HG02678 (cell line): ENCODE data around the gene SYNGR1.
A peak's percentile ranks its signal among the peaks of the same experiment; 100 is the strongest.

ENCODE experiments used
- ATAC-seq: cut with Tn5 transposase; IDR thresholded peaks from one replicate; pipeline ENCODE4 v1.9.1; 2021; ENCODE audit warnings: mild to moderate bottlenecking, moderate library complexity; ENCODE audit not compliant: unreplicated experiment

Gene SYNGR1, protein sequence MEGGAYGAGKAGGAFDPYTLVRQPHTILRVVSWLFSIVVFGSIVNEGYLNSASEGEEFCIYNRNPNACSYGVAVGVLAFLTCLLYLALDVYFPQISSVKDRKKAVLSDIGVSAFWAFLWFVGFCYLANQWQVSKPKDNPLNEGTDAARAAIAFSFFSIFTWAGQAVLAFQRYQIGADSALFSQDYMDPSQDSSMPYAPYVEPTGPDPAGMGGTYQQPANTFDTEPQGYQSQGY

DNA sequence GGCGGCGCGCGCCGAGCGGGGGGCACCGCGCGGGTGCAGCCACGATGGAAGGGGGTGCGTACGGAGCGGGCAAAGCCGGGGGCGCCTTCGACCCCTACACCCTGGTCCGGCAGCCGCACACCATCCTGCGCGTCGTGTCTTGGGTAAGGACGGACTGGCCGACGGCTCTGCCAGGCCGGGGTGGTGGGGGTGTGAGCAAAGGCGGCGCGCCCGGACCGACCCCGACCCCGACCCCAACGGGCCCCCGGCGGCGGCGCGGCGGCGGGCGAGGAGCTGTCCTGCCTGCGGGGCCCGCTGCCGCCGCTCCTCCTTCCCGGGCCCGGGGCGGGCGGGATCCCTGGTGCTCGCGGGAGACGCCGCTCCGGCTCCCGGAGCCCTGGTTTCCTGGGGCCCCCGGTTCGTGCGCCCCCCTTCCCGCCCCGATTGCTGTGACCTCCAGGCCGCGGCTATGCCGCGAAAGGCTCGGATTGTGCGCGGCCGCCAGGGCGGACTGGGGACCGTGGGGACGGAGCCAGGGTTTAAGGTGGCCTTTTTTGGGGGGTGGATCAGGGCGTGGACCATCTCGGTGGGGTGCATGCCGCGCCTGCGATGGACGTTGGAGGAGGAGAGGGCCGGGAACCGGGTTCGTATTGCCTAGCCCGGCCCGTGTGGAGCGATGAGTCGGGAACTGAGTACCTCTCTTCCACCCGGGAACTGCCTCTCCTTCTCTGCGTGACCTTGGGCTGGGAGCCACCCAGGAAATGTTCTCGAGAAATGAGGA lies at the start of gene SYNGR1:
Gene SYNGR1, plus strand, starts transcription at position 25 of the 760 bp plus-strand sequence. Its CDS starts 20 bp downstream, at position 45.
- peak; percentile 4 for ATAC-seq

DNA sequence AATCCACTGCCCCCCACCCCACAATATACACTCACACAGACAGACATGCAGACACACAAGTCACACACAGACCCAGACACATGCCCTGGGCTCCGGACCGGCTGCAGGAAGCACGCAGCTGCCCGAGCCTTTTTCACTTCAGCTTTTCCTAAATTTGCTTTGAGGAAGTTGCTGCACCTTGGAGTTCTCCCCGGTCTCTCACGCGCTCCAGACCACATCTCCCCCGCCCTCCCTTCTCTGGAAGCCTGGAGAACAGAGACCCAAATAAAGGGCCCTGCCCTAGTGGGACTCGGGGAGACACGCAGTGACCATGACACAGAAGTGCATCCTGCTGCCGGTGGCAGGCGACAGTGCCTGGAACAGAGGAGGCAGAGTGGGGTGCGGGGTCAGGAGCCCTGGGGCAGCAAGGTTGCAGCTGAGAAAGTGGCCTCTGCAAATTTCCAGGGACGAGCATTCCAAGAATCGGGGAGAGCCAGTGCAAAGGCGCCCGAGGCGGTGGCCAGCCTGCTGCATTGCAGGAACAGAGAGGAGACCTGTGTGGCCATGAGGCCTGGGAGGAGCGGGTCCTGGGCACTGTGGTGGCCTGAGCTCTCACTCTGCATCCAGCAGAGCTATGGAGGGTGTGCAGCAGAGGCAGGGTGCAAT lies 49.5 kb upstream of the SYNGR1 start:
- no peak for ATAC-seq

DNA sequence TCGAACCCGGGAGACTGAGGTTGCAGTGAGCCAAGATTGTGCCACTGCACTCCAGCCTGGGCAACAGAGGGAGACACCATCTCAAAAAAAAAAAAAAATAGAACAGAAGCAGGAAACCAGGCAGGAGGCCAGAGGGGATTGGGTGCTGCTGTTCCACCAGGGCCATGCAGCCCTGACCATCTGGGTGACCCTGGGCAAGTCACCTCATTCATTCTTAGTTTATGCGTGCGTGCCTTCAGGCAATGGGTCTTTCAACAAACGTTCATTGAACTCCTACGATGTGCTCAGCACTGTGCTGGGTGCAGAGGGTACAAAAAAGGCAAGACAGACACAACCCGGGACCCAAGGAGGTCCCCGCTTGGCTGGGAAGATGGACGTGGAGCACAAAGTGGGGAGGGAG lies 48.7 kb upstream of the SYNGR1 start:
- no peak for ATAC-seq

DNA sequence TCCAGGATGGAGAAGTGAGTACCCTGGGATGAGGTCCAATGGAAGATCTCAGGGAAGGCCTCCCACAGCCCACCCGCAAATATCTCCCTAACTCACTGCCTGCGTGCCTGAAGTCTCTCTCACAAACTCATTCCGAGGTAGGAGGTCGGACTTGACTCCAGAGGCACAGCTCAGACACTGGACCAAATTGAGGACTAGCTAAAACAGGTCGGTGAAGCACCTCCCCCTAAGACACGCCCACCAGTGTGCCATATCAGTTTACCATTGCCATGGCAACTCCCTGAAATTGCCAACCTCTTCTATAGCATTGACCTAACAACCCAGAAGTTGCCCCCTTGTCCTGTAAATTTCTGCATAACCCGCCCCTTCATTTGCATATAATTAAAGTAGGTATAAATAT lies 47.9 kb upstream of the SYNGR1 start:
- no peak for ATAC-seq

DNA sequence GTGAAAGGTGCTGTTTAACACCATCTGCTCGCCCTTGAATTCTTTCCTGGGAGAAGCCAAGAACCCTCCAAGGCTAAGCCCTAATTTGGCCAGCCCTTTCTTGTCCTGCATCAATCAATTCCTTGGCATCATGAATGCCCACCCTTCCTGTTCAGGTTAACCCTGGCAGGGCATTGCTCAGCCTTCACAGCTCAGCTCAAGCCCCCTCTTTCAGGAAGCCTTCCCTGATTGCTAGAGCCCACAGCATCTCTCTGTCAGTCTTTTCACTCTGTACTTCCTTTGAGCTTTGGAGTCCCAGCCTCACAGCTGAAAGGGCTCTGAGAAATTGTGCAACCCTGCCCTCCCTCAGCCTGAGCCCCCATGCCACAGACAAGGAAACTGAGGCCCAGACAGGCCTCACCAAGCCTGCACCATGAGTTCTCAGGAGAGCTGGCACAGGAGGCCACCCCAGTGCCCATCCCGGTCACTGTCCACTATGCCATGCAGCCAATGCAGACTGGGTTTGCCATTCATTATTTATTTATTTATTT lies 47.3 kb upstream of the SYNGR1 start:
- no peak for ATAC-seq

DNA sequence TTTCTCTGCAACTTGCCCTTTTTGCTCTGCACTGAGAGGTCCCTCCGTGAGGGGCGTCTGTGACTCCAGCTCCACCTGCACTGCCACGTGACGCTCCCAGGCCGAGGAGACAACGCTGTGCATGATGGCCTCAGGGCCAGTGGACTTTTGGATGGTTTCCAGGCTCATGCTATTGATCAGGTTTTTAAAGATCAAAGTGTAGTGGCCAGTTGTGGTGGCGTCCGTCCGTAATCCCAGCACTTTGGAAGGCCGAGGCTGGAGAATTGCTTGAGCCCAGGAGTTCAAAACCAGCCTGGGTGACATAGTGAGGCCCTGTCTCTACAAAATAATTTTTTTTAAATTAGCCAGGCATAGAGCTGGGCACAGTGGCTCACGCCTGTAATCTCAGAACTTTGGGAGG lies 46.4 kb upstream of the SYNGR1 start:
- ATAC-seq, result no peak

DNA sequence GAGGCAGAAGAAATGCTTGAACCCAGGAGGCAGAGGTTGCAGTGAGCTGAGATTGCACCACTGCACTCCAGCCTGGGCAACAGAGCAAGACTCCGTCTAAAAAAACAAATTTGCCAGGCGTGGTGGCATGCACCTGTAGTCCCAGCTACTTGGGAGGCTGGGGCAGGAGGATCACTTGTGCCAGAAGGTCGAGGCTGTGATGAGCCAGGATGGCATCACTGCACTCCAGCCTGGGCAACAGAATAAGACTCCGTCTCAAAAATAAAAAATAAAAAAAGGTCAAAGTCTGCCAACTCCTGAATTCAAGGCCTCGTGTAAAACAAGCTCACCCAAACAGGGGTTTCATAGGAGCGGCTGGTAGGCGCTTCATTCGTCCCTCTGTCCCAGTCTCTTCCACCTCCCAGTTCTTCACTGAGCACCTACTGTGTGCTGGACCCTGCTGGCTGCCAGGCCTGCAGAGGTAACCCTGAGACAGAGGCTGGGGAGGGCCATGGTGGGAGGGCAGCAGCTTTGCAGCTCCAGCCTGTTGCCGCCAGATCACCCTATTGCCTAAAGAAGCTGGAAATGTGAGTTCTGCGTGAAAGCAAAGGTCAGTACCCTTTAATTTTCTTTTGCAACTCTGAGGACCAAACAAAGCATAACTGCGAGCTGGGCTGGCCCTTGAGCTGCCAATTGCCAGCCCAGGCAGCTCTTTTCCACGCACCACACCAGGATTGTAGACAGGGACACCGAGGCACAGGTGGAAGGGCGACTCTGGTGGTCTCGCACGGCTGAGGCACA lies 45.7 kb upstream of the SYNGR1 start:
- no peak for ATAC-seq

DNA sequence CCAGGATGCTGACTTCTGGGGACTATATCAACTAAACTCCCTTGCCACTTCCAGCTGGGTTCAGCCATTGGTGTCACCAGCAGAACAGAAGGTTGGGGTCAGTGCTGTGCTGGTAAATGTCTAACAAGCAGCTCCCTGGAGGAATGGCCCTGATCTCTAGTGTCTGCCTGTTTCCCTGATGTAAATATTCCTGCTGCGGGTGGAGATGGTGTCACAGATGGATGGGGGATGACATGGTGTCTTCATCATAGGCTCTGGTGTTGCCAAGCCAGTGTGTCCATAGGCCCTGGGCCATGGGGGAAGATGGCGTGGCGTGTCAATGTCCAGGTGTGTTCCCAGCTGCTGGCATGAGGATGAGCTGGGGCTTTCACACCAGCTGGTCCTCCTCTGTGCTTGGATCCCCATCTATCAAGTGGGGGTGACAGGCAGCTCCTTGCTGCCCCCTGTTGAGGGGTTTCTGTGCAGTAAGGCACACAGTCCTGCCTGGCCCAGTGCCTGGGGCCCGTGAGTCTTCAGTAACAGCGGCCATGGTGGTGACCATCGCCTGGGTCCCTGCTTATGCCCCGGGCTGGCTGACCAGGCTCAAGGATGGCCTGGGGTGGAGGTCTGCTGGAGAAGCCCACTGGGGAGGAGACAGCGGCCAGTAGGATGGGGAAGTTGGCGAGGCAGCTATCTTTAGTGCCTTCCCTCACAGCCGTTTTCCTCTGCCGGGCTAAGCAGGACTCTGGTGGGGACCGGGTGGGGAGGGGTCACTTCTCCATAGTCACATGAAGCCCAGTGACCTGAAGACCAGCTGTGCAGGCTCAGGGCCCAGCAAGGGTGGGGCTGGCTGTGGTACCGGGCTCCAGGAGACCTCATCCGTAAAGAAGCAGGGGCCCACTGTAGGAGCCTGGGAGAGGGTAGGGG lies 43.1 kb upstream of the SYNGR1 start:
- ATAC-seq, result no peak

DNA sequence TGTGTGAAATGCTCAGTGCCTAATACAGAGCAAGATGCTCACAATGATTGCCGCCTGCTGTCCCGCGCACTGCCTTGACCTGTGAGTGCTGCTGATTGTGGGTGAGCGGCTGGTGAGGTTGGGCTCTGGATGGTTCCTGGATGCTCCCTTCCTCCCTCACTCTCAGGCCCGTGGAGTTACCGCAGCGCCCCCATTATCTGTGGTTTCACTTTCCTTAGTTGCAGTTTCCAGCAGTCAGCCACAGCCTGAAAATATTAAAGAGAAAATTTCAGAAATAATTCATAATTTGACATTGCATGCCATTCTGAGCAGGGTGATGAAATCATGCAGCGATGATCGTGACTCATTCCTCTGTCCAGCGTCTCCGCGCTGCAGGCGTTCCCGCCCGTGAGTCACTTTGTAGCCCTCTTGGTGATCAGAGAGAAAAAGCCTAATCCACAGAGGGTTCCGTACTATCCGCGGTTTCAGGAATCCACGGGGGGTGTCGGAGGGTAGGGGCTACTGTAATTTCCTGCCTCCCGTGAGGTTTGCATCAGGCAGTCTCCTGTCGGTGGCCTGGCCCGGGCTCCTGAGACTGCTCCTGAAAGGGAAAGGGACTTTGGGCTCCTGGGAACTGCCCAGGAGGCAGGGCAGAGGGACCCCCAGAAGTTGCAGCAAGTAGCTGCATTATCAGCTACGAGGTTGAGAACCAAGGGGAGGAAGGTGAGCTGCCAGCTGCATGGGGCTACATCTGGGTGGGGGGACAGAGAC lies 41.0 kb upstream of the SYNGR1 start:
- ATAC-seq, result no peak

DNA sequence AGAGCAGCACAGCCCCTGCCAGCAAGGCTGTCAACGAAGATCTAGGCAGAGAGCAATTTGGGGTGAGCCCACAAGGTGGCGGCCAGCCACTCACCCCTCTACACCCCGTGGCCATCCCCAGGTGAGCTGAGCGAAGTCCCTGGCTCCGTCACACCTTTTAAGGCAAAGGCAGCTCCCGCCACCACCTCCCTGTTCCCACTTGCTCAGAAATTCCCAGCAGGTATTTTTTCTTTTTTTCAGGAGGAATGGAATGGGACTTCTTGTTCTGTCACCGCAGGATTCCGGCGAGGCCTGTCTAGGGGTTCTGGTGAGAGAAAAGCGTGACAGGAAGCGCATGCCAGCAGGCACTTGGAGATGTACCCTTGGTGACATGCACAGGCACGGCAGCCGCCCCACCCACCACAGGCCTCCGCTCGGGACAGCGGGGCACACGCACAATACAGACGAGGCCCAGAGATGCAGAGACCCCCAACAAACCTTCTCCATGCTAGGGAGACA lies 40.4 kb upstream of the SYNGR1 start:
- no peak for ATAC-seq

DNA sequence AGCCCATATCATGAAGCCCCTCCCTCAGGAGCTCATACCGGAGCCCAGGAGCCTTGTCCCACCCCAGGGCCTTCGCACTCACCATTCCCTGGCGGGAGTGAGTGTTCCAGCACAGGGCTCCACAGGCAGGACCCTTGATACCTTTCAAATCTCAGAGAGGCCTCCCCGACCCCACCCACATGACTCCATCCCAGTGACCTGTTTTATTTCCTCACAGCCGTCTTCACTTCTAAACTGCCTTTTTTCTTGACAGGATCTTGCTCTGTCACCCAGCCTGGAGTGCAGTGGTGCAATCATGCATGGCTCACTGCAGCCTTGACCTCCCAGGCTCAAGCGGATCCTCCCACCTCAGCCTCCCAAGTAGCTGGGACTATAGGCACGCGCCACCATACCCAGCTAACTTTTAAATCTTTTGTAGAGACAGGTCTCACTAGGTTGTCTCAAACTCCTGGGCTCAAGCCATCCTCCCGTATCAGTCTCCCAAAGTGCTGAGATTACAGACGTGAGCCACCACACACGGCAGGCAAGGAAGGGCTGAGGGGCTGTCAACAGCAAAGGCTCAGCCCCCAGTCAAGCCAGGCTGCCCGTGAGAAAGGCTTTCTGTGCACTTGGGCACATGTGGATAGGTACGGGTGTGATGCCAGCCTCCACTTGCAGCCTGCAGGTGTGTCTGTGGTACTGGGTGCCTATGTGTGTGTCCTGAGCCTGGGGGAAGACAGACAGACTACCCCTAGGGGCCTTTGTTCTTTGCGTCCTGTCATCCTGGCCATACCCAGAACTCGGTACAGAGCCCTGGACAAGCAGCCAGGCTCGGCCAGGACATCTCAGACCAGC lies 39.7 kb upstream of the SYNGR1 start:
- no peak for ATAC-seq

DNA sequence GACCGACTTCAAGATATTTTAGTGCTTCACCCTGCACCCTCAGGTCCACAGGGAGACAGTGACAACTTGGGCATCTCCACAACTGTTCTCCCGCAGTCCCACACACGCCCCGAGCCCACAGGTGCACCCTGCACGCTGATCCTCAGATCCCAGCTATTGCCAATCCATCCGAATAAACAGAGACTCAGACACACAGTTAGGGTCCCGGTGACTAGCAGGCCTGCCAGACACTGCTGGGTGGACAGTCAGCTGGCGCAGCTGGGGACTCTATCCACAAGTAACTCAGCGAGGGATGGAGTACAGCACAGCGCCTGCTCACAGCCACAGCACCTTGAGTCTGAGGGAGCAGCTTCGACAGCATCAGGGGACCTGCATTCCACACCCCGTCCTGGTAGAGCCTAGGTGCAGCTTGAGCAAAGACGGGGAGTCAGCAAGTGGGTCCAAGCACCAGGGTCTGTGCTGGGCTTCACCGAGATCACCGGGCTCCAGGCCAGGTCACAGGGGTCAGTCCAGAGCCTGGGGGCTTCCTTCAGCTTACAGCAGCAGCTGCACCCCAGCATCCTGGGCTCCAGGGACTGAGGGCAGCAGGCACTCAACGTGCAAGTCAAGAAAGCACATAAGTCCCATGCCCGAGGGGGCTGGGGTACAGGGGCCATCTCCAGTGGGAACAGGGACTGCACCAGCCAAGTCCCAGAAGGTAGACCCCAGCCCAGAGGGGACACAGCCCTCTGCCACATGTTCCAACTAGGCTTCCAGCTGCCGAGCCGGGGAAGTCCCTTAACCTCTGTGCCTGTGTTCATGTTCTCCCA lies 38.0 kb upstream of the SYNGR1 start:
- ATAC-seq, result no peak

DNA sequence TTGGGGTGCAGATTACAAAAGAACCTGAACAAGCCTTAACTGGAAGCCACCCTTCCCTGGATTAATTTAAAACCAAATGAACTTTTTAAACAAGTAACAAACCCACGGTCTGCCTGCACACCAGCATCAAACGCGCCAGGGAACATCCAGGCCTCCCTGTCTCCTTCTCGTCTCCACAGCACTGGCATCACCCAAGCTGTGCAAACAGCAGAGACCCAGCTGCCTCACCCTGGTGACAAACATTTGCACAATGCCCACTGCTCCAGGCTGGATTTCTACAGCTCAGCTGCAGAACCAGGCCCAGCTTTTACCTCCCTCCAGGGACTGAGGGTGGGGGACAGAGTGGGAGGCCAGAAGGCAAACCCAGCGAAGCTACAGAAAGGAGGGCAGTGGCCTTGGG lies 37.4 kb upstream of the SYNGR1 start:
- no peak for ATAC-seq

DNA sequence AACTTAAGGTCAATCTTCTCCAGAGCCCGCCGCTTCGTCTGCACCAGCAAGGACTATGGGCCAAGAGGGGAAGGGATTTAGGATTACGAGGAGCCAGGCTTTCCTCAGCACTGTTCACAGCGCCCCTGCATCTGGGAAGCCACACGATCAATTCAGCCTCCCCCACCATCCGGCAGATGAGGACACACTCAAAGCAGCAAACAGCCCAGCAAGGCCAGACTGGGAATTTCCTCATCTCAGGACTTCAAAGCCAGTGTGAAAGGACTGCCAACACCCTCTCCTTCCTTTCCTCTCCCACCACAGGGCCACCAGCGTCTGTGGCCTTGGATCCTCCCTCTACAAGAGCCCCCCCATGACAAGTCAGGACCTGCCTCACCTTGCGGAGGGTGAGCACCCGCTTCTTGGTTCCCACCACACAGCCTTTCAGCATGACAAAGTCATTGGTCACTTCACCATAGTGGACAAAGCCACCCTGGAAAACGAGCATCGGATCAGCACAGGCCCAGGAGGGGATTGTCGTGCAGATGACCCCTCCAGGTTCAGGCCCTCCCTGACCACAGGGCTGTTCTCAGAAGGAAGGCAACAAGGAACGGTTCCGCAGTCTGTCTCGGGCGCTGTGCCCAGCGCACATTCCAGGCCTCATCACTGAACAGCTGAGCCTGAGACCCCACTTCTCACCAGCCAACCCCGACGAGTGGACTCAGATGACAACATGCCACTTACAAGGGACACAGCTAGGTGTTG lies 36.4 kb upstream of the SYNGR1 start:
- no peak for ATAC-seq

DNA sequence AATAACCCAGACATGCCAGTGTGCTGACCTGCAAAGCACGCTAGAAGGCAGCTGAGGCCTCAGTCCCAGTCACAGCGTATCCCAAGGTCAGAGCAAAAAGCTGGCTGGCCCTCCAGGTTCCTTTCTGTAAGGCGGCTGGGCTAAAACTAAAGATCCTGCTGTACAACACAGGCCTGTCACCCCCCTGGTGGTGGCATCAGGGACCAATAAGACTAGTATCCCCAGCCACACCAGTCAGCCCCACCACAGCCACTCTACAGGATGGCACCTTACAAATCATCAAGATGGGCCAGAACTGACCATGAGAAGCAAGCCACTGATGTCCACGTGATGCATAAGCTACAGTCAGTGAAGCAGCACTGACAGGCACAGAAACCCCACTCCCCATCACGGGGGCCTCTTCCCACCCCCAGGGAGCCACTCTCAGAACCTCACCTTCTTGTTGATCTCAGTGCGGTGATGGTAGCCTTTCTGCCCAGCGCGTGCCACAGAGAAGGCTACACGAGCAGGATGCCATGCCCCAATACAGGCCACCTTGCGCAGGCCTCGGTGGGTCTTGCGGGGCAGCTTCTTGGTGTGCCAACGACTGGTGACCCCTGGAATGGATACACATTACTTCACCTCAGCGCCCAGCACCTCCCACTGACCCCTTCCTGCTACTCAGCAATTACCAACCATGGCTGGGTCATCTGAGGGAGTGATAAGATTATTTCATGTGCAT lies 35.4 kb upstream of the SYNGR1 start:
- no peak for ATAC-seq

DNA sequence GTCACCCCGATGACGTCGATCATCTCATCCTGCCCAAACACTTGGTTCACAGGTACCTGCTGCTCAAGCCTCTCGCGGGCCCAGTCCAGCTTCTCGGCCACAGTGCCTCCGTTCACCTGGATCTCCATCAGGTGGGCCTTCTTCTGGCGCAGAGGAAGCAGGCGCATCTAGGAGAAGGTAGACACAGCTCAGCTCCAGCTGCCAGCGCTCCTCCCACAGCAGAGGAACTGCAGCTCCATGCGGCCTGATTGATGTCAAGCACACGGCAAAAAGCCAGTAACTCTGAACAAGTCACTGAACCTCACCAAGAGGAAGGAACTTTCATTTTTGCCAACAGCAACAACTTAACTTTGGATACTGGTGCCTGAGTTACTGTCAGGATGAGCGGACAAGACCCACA lies 34.4 kb upstream of the SYNGR1 start:
- no peak for ATAC-seq
